Neural progenitor cell (in vitro differentiated cells): ENCODE data around the gene OGG1.

Experiments used
- EZH2 ChIP-seq: fragments of 200-600 bp; sonication (generic); IDR thresholded peaks from 2 replicates; pipeline ENCODE4 v1.6.1; 2017; ENCODE audit warnings: antibody characterized with exemption, mild to moderate bottlenecking, moderate library complexity
- EZH2phosphoT487 ChIP-seq: fragments of 200-600 bp; sonication (generic); IDR thresholded peaks from 2 replicates; pipeline ENCODE4 v1.6.1; 2017; ENCODE audit warnings: antibody characterized with exemption
- TF ChIP-seq, protein P1 (sequence below): fragments of 200-600 bp; sonication (generic); IDR thresholded peaks from 2 replicates; pipeline ENCODE4 v1.5.1; 2017; ENCODE audit warnings: antibody characterized with exemption, mild to moderate bottlenecking

DNA sequence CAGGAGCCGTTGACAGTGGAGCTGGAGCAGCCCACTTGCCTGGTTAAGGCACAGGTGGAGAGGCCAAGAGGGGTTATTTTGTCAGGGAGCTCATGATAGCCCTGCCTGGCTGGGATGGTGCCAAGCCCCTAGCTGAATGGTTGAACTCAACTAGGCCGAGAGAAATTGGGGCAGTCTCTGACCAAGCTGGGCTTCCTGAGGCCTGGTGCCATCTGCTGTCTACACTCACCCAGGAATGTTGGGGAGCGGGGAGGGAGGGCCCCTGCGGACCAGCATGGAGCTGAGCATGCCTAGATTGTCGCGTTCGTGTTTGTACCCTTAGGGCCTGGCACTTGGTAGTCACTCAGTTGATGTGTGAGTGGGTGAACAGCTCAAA, 17.0 kb upstream of the OGG1 start:
- TF ChIP-seq, protein P1, sequence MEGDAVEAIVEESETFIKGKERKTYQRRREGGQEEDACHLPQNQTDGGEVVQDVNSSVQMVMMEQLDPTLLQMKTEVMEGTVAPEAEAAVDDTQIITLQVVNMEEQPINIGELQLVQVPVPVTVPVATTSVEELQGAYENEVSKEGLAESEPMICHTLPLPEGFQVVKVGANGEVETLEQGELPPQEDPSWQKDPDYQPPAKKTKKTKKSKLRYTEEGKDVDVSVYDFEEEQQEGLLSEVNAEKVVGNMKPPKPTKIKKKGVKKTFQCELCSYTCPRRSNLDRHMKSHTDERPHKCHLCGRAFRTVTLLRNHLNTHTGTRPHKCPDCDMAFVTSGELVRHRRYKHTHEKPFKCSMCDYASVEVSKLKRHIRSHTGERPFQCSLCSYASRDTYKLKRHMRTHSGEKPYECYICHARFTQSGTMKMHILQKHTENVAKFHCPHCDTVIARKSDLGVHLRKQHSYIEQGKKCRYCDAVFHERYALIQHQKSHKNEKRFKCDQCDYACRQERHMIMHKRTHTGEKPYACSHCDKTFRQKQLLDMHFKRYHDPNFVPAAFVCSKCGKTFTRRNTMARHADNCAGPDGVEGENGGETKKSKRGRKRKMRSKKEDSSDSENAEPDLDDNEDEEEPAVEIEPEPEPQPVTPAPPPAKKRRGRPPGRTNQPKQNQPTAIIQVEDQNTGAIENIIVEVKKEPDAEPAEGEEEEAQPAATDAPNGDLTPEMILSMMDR, result no peak
- TF ChIP-seq EZH2, result no peak
- no peak for TF ChIP-seq EZH2phosphoT487
